Ishikawa (cell line): ENCODE measurements around the gene METTL25B.

ENCODE experiments used
- CEBPB ChIP-seq: IDR thresholded peaks from 2 replicates; pipeline ENCODE4 v1.6.1; 2012
- CREB1 ChIP-seq: IDR thresholded peaks from 2 replicates; pipeline ENCODE4 v1.6.1; 2012; ENCODE audit warnings: low read depth
- EGR1 ChIP-seq: IDR thresholded peaks from 2 replicates; pipeline ENCODE4 v1.6.1; 2012
- EP300 ChIP-seq: IDR thresholded peaks from 2 replicates; pipeline ENCODE4 v1.6.1; 2012; ENCODE audit warnings: borderline replicate concordance
- FOXM1 ChIP-seq: IDR thresholded peaks from 2 replicates; pipeline ENCODE4 v1.6.1; 2012; ENCODE audit warnings: low read depth, borderline replicate concordance
- NFIC ChIP-seq: IDR thresholded peaks from 2 replicates; pipeline ENCODE4 v1.6.1; 2012
- RAD21 ChIP-seq: IDR thresholded peaks from 2 replicates; pipeline ENCODE4 v1.6.1; 2012; ENCODE audit warnings: low read depth
- TAF1 ChIP-seq: IDR thresholded peaks from 2 replicates; pipeline ENCODE4 v1.6.1; 2012; ENCODE audit warnings: low read depth, mild to moderate bottlenecking
- TCF12 ChIP-seq: IDR thresholded peaks from 2 replicates; pipeline ENCODE4 v1.6.1; 2012; ENCODE audit warnings: low read depth
- TEAD4 ChIP-seq: IDR thresholded peaks from 2 replicates; pipeline ENCODE4 v1.6.1; 2012
- YY1 ChIP-seq: IDR thresholded peaks from 2 replicates; pipeline ENCODE4 v1.6.1; 2012; ENCODE audit warnings: low read depth
- ZBTB7A ChIP-seq: IDR thresholded peaks from 2 replicates; pipeline ENCODE4 v1.6.1; 2012; ENCODE audit warnings: low read depth
- TF ChIP-seq, protein P1 (sequence below): IDR thresholded peaks from 2 replicates; pipeline ENCODE4 v1.6.1; 2012
- TF ChIP-seq, protein P2 (sequence below): IDR thresholded peaks from 2 replicates; pipeline ENCODE4 v1.6.1; 2012
- TF ChIP-seq, protein P3 (sequence below): IDR thresholded peaks from 2 replicates; pipeline ENCODE4 v1.6.1; 2012; ENCODE audit warnings: low read depth, mild to moderate bottlenecking

The METTL25B gene

DNA sequence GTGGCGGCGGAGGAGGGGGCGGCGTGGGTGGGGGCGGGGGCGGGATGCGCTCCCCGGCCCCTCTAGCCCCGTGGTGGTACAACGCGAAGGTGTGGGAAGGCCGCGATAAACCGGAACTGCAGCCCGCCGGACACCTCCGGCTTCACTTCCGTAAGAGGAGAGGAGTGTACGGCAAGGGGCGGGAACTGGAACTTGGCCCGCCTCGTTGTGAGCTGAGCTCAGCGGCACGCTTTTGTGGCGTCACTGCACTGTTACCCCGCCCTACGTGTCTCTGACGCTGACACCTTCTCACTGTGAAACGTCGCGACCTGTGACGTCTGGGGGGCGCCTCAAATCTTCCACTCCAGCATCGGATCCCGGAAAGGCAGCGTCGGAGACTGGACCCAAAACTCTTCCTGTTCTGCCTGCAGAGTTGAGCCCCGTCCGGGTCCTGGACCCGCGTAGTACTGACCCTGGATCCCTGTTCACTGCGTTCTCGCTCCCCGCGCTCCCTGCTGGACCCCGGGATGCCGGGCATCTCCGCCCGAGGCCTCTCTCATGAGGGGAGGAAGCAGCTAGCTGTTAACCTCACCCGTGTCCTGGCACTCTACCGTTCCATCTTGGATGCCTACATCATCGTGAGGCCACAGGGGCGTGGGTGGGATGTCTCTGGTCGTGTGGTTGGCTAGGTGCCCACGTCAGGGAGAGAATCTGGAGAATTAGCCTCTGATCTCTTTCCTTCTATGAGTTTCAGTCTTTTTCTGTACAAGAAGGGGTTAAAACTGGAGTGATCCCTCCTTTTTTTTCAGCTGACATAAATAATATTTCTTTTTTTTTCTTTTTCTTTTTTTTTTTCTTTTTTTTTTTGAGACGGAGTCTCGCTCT lies 562 bp downstream of the METTL25B start, which contains the start of gene ISG20L2:
Gene ISG20L2, minus strand, starts transcription at position 168 of the 864 bp plus-strand sequence. CDS start 1,114 bp downstream, outside the sequence.
- TF ChIP-seq RAD21 (no peak), TAF1 (no peak), EP300 (no peak), CEBPB (no peak), NFIC (peak; percentile 45; the same call in 1 of the 2 replicates), YY1 (no peak), EGR1 (no peak; the same call in 1 of the 2 replicates), TCF12 (peak; percentile 14; the same call in 1 of the 2 replicates), CREB1 (peak; percentile 99)
- TF ChIP-seq, protein P1, sequence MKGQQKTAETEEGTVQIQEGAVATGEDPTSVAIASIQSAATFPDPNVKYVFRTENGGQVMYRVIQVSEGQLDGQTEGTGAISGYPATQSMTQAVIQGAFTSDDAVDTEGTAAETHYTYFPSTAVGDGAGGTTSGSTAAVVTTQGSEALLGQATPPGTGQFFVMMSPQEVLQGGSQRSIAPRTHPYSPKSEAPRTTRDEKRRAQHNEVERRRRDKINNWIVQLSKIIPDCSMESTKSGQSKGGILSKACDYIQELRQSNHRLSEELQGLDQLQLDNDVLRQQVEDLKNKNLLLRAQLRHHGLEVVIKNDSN = peak; percentile 64

DNA sequence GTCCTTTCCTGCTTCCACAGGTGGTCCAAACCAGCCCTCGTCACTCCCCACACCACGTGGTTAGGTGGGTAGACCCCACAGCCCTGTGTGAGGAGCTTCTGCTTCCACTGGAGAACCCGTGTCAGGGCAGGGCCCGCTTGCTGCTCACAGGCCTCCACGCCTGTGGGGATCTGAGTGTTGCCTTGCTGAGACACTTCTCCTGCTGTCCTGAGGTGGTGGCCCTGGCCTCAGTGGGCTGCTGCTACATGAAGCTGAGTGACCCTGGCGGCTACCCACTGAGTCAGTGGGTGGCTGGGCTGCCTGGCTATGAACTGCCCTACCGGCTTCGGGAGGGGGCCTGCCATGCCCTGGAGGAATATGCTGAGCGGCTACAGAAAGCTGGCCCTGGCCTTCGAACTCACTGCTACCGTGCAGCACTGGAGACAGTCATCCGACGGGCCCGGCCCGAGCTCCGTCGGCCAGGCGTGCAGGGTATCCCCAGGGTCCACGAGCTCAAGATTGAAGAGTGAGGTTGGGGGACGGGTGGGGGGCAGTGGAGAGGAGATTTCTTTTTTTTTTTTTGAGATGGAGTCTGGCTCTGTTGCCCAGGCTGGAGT lies 5.8 kb downstream of the METTL25B start:
- TF ChIP-seq TCF12 = no peak
- TF ChIP-seq, protein P2, sequence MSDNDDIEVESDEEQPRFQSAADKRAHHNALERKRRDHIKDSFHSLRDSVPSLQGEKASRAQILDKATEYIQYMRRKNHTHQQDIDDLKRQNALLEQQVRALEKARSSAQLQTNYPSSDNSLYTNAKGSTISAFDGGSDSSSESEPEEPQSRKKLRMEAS = no peak
- no peak for TF ChIP-seq EGR1
- TF ChIP-seq, protein P1 = no peak

DNA sequence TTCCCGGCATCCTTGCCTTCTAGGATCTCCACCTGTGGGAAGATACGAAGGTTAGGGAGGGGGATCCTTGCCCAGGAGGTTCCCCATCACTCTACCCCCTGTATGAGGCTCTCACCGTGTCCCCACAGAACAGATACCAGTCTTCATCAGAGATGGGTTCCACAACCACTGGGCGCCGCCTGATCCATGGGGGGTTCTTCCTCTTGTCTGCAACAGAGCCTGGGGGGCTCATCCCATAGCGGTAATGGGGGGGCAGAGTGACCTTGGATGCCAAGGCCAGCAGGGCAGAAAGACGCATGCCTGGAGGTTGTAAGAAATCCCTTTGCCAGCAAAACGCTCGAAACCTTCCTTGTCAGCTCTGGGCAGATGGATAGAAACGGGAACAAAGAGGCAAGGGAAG lies 10.1 kb downstream of the METTL25B start:
- TF ChIP-seq TAF1 = no peak
- no peak for TF ChIP-seq CEBPB
- no peak for TF ChIP-seq NFIC
- TF ChIP-seq ZBTB7A = no peak
- TF ChIP-seq, protein P3, sequence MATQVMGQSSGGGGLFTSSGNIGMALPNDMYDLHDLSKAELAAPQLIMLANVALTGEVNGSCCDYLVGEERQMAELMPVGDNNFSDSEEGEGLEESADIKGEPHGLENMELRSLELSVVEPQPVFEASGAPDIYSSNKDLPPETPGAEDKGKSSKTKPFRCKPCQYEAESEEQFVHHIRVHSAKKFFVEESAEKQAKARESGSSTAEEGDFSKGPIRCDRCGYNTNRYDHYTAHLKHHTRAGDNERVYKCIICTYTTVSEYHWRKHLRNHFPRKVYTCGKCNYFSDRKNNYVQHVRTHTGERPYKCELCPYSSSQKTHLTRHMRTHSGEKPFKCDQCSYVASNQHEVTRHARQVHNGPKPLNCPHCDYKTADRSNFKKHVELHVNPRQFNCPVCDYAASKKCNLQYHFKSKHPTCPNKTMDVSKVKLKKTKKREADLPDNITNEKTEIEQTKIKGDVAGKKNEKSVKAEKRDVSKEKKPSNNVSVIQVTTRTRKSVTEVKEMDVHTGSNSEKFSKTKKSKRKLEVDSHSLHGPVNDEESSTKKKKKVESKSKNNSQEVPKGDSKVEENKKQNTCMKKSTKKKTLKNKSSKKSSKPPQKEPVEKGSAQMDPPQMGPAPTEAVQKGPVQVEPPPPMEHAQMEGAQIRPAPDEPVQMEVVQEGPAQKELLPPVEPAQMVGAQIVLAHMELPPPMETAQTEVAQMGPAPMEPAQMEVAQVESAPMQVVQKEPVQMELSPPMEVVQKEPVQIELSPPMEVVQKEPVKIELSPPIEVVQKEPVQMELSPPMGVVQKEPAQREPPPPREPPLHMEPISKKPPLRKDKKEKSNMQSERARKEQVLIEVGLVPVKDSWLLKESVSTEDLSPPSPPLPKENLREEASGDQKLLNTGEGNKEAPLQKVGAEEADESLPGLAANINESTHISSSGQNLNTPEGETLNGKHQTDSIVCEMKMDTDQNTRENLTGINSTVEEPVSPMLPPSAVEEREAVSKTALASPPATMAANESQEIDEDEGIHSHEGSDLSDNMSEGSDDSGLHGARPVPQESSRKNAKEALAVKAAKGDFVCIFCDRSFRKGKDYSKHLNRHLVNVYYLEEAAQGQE = no peak
- TF ChIP-seq TCF12 = no peak
- no peak for TF ChIP-seq EGR1
- TF ChIP-seq, protein P1 = no peak
- no peak for TF ChIP-seq FOXM1
- TF ChIP-seq, protein P2 = no peak
- TF ChIP-seq CREB1 = no peak
- TF ChIP-seq EP300 = no peak
- no peak for TF ChIP-seq RAD21
- no peak for TF ChIP-seq TEAD4
- TF ChIP-seq YY1 = no peak

DNA sequence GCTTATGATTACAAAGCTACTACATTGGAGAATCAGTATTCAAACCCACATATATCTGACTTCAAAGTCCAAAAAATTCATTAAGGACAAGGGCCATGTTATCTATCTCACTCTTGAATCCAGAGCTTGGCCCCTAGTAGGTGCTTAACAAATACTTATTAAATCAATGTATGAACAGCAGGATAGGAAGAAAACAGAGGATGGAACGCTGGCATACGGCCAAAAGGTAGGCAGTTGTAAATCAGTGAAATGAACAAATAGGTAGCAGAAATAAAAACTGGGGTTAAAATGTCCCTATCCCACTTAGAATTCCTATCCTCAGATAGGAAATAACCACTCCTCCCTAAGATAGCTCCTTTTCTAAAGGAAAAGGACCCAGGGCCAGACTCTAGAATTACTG lies 10.6 kb downstream of the METTL25B start:
- no peak for TF ChIP-seq CEBPB
- no peak for TF ChIP-seq TAF1
- 0 out of 2 replicates have a peak, but pooled peaks have one; percentile 15 for TF ChIP-seq NFIC

DNA sequence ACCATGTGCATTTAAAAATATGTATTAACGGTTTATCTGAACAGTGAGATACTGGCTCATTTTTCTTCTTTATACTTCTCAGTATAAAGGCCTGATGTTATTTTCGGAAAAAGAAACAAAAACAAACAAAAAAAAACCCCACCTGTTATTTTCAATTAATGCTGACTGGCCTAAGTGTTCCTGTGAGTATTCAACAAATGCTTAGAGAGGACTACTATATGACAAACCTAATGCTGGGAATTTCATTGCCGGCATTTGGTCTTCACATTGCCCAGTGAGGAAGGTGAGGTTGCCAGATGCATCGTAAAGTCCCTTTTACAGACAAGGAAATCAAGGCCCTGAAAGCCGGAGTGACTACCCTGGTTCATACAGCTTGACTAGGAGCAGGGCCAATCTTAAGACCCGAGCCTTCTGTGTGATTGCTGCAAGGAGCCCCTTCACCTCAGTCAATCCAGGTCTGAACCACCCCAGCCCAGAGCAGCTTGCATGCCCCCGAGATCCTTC lies 12.0 kb downstream of the METTL25B start:
- TF ChIP-seq, protein P2 = no peak
- TF ChIP-seq FOXM1 (no peak), ZBTB7A (no peak)
- TF ChIP-seq, protein P1 = no peak

DNA sequence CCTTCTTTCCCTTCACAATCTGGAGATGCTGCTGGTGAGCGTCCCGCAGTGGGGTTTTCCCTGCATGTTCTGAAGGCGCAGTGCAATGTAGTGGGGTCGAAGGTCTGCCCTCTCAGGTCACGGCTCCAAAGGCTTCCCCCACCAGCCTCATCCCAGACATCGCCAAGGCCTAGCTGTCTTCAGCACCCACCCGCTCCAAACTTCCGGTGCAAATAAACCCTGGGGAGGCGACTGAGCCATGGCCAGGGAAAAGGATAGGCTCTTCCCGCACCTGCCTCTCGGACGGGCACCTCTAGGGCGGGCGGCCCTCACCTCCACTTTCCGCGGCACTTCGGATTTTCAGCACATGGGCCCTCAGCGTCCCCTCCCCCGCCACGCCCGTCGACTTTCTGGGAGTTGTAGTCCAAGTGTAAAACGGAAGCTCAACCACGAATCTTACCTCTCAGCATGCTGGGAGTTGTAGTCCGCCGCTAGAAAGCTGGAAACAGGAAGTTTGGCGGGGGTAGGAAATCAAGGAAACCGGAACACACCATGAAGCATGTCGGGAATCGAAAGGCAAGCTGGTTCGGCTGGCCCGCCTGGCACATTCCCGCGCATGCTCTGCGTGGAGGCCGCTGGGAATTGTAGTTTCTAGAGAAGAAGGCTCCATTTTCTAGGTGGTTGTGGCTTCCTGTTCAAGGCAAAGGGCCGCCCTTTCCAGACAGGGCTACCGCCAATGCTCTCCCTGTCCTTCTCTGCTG lies 12.6 kb downstream of the METTL25B start, which contains the start of gene MRPL24:
Gene MRPL24, minus strand, starts transcription at position 348 of the 740 bp plus-strand sequence. CDS start 2,384 bp downstream, outside the sequence.
- TF ChIP-seq, protein P2 = peak; percentile 97
- peak; percentile 52; the same call in 1 of the 2 replicates for TF ChIP-seq FOXM1
- TF ChIP-seq EP300 = 0 out of 2 replicates have a peak, but pooled peaks have one; percentile 41
- TF ChIP-seq TEAD4 = peak; percentile 27; the same call in 1 of the 2 replicates
- TF ChIP-seq ZBTB7A = no peak
- TF ChIP-seq EGR1 = no peak
- TF ChIP-seq, protein P1 = peak; percentile 65
- TF ChIP-seq RAD21 = peak; percentile 18; the same call in 1 of the 2 replicates
- peak; percentile 86 for TF ChIP-seq TCF12
- TF ChIP-seq TAF1 = peak; percentile 64
- peak; percentile 69 for TF ChIP-seq CREB1
- TF ChIP-seq YY1 = peak; percentile 89
- peak; percentile 26; the same call in 1 of the 2 replicates for TF ChIP-seq NFIC
- TF ChIP-seq CEBPB = no peak
- TF ChIP-seq, protein P3 = no peak
